Epithelial cell of alveolus of lung (primary cell): ENCODE measurements around the gene MID1IP1. TPM values are rescaled to one million over a fixed set of nuclear protein-coding genes. Genes with fewer than 3 reads are reported as not detected.

Experiments used
- total RNA-seq: library from RNA; depleted of rRNA; stranded (reverse); fragments of >200 nt; gene quantifications from 2 replicates; pipeline ENCODE4 v1.2.1, GENCODE V29; 2015

Gene MID1IP1, protein sequence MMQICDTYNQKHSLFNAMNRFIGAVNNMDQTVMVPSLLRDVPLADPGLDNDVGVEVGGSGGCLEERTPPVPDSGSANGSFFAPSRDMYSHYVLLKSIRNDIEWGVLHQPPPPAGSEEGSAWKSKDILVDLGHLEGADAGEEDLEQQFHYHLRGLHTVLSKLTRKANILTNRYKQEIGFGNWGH
- 60.3 and 88.7 TPM in 2 replicates for total RNA-seq

DNA sequence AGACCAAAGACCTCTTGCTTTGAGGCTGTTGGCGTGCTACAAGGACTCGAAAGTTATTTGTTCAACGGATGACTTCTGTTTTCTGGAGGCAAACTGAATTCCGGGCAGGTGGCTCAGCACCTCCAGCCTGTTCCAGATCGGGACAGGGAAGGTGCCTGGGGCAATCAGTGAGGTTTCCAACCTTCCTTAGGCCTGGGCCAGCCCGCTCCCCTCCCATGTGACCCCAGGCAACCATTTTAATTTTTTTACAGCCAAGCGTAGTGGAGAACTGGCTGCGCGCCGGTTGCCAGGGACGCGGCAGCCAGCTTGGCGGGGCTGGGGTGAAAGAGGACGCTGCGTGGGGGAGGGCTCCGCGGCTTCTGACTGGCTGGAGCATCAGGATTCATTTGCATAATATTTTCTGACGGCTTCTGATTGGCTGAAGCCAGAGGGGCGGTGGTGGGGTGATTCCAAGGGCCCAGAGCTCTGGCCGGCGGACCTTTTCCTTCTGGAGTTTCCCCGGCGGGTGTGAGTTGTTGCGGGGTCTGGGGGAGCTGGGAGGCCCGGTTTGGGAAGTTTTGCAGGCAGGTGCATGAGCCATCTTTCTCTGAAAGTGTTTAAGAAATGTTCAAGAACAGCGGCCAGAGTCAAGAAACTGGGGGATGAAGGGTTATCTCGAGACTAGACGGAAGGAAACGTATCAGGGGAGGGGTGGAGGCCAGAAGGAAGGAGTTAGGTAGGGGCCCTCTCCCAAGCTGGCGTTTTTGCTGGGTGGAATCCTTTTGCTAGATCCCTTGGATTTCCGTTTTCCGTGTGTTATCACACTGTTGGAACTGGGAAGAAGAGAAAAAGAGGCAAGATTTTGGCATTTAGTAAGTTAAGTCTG is at the start of gene MID1IP1:
Gene MID1IP1, plus strand, starts transcription at position 479 of the 865 bp plus-strand sequence. CDS start 3,488 bp downstream, outside the sequence.

Other genes starting within 250 kb of the MID1IP1 start
- gene TSPAN7, start 239.9 kb upstream of the MID1IP1 start, total RNA-seq, result 1.0 and 1.6 TPM in 2 replicates